ENCODE measurements around the gene SKI. TPM values are rescaled to one million over a fixed set of nuclear protein-coding genes. Genes with fewer than 3 reads are reported as not detected.
A peak's percentile ranks its signal among the peaks of the same experiment; 100 is the strongest.
"Not testable (repeated sequence)": the region's sequence is repeated elsewhere in the genome, so short reads cannot be mapped to it uniquely, and the experiment has no call there.

SKI gene
- total RNA-seq, 2 donors from 2014 or later = 65.4 to 79.2 TPM

DNA sequence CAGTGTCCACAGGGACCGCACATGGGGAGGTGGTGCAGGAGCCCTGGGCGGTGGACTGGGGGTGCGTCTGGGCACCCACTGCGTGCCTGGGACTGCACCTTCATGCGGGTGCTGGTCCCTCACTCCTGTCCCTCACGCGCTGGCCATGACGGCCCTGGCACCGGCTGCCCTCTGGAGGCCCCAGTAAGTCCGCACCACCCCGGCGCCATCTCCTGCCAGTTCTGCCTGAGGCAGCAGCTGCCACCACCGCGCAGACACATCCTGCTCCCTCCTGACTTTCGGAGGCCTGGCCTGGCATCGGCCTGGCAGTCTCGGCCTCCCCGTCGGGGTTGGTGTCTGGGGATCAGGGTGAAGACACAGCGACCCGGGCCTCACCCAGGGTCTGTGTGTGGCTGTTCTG lies 98.4 kb downstream of the SKI start:
- H3K27me3 ChIP-seq (ENCODE audit: control insufficient read depth, insufficient read depth, low read length, poor library complexity, severe bottlenecking) = peaks cover 8% of the 10 kb centered on the region
- H3K4me1 ChIP-seq (ENCODE audit: control insufficient read depth, insufficient read depth, low read length) = no peaks in the 10 kb centered on the region
- no peak overlapping the region for H3K9ac ChIP-seq (ENCODE audit: extremely low read depth, low read length, poor library complexity, severe bottlenecking)
- Mint-ChIP-seq H3K4me3 (no peak overlapping the region), H3K27ac (no peak overlapping the region), H3K36me3 (ENCODE audit: low read depth) (no peaks in the 10 kb centered on the region), H3K27me3 (ENCODE audit: insufficient read depth) (peaks cover 13% of the 10 kb centered on the region), H3K9me3 (peaks cover 7% of the 10 kb centered on the region), H3K4me1 (no peaks in the 10 kb centered on the region)
- H3K4me3 ChIP-seq (ENCODE audit: low read length) = no peak overlapping the region
- WGBS, 2 experiments (ENCODE audit: insufficient coverage in 1 of 2, insufficient read length in 1 of 2) = 89 to 90% methylated on average over 18 to 21 of the region's 21 CpGs
- TF ChIP-seq CTCF (conservative IDR thresholded peaks at IDR 0.05) = no peak
- no peaks in the 10 kb centered on the region for H3K9me3 ChIP-seq (ENCODE audit: control insufficient read depth, low read length)
- no peak overlapping the region for H3K27ac ChIP-seq (ENCODE audit: low read depth, low read length)
- H3K36me3 ChIP-seq (ENCODE audit: control insufficient read depth, insufficient read depth, low read length) = no peaks in the 10 kb centered on the region
- no peak for DNase-seq

GRCh38 chr1:2327162-2327561 lies 99.0 kb downstream of the SKI start:
- H3K4me1 ChIP-seq (ENCODE audit: control insufficient read depth, insufficient read depth, low read length); H3K9me3 Mint-ChIP-seq; H3K9me3 ChIP-seq (ENCODE audit: control insufficient read depth, low read length); H3K4me3 Mint-ChIP-seq; H3K27me3 ChIP-seq (ENCODE audit: control insufficient read depth, insufficient read depth, low read length, poor library complexity, severe bottlenecking); H3K36me3 Mint-ChIP-seq (ENCODE audit: low read depth); H3K9ac ChIP-seq (ENCODE audit: extremely low read depth, low read length, poor library complexity, severe bottlenecking); H3K27ac ChIP-seq (ENCODE audit: low read depth, low read length); H3K4me1 Mint-ChIP-seq; H3K36me3 ChIP-seq (ENCODE audit: control insufficient read depth, insufficient read depth, low read length); DNase-seq; H3K4me3 ChIP-seq (ENCODE audit: low read length): not testable (repeated sequence)
- WGBS, 2 experiments (ENCODE audit: insufficient coverage in 1 of 2, insufficient read length in 1 of 2) = 94% methylated on average over 2 of the region's 2 CpGs; no CpG with 5 or more reads in 1 of the 2 experiments
- Mint-ChIP-seq H3K27me3 (ENCODE audit: insufficient read depth) (peaks cover 13% of the 10 kb centered on the region), H3K27ac (peak overlapping the region; percentile 18)

- no peaks in the 10 kb centered on the region for H3K9me3 ChIP-seq (ENCODE audit: control insufficient read depth, low read length)
- no peak overlapping the region for H3K4me3 ChIP-seq (ENCODE audit: low read length)
- peaks cover 13% of the 10 kb centered on the region for H3K27me3 Mint-ChIP-seq (ENCODE audit: insufficient read depth)
- H3K27ac Mint-ChIP-seq = no peak overlapping the region
- 93 to 95% methylated on average over 15 to 22 of the region's 22 CpGs for WGBS, 2 experiments (ENCODE audit: insufficient coverage in 1 of 2, insufficient read length in 1 of 2)
- no peak for DNase-seq
- H3K4me1 ChIP-seq (ENCODE audit: control insufficient read depth, insufficient read depth, low read length) = no peaks in the 10 kb centered on the region
- peaks cover 8% of the 10 kb centered on the region for H3K27me3 ChIP-seq (ENCODE audit: control insufficient read depth, insufficient read depth, low read length, poor library complexity, severe bottlenecking)
- no peaks in the 10 kb centered on the region for H3K4me1 Mint-ChIP-seq
- H3K9me3 Mint-ChIP-seq = peaks cover 9% of the 10 kb centered on the region
- H3K4me3 Mint-ChIP-seq = no peak overlapping the region
- no peaks in the 10 kb centered on the region for H3K36me3 ChIP-seq (ENCODE audit: control insufficient read depth, insufficient read depth, low read length)
- no peak overlapping the region for H3K27ac ChIP-seq (ENCODE audit: low read depth, low read length)
- TF ChIP-seq CTCF (conservative IDR thresholded peaks at IDR 0.05) = no peak
- no peaks in the 10 kb centered on the region for H3K36me3 Mint-ChIP-seq (ENCODE audit: low read depth)
- H3K9ac ChIP-seq (ENCODE audit: extremely low read depth, low read length, poor library complexity, severe bottlenecking) = no peak overlapping the region
These were observed 99.7 kb downstream of the SKI start for GRCh38 chr1:2327841-2328240.

All from endodermal cell (in vitro differentiated cells).